Fibroblast of skin of right quadriceps (primary cell): ENCODE data around the gene GPR89B.
"Not testable (repeated sequence)": the region's sequence is repeated elsewhere in the genome, so short reads cannot be mapped to it uniquely, and the experiment has no call there.

Experiments
- DNase-seq: peaks from one replicate; pipeline ENCODE4 v3.0.0-alpha.2; 2013

The GPR89B gene

DNA sequence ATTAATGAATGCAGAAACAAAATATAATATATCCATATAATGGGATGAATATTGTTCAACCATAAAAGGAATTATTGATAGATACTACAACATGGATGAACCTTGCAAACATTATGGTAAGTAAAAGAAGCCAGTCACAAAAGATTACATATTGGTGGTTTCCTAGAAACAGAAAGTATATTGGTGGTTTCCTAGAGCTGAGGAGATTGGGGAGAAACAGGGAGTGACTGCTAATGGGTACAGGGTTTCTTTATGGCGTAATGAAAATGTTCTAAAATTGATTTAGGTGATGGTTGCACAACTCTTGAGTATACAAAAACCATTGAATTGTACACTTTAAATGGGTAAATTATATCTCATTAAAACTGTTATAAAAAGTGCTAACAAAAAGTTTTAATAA, 14.3 kb downstream of the GPR89B start:
- not testable (repeated sequence) for DNase-seq

DNA sequence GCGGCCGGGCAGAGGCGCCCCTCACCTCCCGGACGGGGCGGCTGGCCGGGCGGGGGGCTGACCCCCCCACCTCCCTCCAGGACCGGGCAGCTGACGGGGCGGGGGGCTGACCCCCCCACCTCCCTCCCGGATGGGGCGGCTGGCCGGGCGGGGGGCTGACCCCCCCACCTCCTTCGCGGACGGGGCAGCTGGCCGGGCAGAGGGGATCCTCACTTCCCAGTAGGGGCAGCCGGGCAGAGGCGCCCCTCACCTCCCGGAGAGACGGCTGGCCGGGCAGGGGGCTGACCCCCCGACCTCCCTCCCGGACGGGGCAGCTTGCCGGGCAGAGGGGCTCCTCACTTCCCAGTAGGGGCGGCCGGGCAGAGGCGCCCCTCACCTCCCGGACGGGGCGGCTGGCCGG, 21.3 kb downstream of the GPR89B start:
- DNase-seq, result not testable (repeated sequence)

DNA sequence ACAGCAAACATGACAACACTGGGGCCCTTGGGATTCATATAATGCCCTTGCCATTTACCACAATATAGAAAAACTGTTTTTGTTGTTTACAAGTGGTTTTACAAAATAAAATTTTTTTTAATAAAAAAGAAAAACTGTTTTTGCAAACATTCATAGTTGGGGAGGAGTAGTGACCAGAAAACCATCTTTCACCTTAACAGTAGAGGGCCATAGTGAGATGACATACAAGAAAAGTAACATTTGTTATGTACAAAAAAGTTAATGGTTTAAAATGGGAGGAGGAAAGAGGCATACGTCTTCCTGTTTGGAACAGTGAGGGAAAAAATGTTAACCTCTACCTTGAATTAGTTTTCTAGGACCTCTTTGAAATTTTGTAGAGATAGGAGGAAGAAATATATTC, 30.7 kb downstream of the GPR89B start:
- DNase-seq, result not testable (repeated sequence)

DNA sequence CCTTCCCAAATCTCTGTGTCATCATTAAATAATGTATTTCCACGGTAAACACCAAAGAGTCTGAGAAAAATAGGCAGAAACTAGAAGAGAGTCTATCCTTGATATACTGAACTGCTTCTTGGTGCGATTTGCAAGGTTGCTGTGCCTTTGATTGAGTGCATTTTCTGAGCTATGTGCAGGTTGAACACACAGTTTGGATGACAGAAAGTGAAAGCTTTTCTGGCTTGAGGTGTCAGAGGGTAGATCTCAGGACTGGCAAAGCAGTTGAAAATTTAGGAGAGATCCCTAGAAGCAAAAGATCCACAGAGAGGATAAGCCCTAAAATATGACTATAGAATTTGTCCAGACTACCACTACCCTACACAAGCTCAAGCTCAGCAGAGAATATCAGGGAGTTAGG, 31.5 kb downstream of the GPR89B start:
- not testable (repeated sequence) for DNase-seq

DNA sequence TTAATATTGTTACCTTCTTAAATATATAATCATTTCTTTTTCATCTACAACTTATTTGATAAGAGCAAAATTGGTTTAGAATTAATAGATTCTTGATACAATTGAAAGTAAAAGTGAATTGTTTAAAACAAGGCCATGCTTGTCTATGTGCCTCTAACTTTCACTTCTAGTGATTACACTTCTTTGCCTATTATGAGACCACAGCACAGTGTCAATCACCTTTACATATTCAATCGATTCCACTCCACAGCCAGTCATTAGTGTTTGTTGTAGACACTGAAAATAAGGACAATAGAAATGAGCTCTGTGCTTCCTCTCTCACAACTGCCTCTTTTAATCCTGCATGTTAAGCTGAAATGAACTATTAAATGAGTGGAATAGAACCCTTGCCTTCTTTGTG, 36.4 kb downstream of the GPR89B start:
- not testable (repeated sequence) for DNase-seq

DNA sequence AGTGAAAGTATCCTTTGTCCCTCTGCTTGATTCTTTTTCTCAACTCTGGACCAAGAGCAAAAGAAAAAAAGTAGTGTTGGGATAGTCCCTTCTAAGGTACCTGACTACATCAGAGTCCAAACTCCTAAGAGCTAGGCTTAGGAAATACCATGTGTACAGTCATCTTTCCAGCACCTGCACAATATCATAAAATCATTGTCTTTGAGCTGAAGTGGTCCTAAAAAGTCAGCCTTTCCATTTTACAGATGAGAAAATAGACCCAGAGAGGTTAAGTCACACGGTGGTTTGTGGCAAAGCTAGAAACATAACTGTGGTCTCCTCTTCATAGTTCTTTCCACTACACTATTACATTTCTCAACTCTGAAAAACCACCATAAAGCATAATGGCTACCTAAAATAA, 38.4 kb downstream of the GPR89B start:
- not testable (repeated sequence) for DNase-seq

DNA sequence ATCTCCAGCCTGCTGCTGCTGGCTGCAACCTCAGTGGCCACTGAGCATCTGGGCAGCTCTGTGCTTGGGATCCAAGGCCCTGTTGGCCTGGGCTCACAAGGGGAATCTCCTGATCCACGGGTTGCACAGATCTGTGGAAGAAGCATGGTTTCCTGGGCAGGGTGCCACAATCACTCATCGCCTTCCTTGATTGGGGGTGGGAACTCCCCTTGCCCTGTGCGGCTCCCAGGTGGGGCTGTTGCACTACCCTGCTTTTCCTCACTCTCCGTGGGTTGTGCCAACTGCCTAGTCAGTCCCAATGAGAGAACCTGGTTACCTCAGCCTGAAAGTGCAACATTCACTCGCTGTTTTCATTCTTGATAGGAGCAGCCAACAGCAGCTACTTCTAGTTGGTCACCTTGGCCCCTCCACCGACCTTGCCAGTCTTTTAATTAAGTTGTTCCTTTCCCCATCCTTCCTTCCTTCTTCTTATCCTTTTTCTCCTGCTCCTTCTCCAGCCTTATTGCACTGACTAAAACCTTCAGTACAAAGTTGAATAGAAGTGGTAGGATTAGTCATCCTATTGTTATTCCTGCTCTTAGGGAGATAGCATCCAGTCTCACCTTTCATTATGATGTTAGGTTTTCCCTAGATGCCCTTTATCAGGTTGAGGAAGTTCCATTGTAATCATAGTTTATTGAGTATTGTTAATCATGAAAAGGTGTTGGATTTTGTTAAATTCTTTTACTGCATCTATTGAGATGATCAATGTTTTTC, 50.9 kb downstream of the GPR89B start:
- DNase-seq, result not testable (repeated sequence)

DNA sequence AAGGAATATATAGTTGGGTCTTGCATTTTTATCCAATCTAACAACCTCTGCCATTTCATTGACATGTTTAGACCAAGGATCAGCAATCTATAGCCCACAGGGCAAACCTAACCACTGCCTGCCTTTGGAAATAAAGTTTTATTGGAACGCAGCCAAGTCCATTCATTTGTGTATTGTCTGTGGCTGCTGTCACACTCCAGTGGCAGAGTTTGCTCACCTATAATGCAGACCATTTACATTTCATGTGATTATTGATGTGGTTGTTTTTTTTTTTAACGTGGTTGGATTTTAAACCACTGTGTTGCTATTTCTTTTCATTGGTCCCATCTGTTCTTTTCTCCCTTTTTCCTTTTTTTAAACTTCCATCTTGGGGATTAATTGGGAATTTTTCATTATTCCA, 57.2 kb downstream of the GPR89B start:
- not testable (repeated sequence) for DNase-seq

DNA sequence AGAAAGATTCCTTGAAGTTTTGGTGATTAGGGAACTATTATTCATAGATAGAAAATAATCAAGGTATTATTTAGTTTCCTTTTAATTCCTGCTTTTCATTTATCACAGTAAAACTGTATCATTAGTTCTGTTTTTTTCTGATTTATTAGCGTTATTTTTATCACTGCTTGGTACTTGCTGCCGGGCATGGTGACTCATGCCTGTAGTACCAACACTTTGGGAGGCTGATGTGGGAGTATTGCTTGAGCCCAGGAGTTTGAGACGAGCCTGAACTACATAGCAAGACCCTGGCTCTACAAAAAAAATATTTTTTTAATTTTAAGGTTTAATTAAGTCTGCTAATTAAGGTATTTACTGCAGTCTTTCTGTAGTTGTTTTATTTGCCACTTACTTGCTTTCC, 59.7 kb downstream of the GPR89B start:
- DNase-seq, result not testable (repeated sequence)

DNA sequence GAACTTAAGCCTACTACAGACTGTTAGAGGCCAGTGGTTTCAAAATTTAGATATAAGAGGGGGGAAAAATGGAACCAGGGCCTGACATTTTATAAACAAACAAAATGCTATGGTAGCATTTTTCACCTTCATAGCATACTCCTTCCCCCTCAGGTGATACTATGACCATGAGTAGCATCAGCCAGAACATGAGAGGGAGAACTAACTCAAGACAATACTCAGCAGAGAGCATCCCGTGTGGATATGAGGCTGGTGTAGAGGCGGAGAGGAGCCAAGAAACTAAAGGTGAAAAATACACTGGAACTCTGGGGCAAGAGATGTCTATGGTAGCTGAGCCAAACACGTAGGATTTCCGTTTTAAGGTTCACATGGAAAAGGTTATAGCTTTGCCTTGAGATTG, 64.7 kb downstream of the GPR89B start:
- not testable (repeated sequence) for DNase-seq

DNA sequence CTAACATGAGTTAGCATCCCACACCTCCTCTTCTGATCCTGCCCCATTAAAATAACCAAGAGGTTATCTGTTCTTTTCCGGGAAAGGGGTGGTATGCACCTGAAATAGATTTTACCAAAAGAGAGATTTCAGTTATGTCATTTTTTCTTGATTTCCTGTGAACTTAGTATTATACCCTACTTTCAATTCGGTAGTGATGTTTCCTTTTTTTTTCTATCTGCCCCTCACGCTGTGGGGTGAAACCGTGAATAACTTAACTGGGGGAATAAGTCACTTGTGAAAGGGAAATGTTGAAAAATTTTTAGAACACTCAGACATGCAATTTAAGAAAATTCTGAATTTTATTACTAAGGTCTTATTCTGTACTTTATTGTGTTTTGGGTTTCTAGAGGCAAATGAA, 65.2 kb downstream of the GPR89B start:
- not testable (repeated sequence) for DNase-seq

DNA sequence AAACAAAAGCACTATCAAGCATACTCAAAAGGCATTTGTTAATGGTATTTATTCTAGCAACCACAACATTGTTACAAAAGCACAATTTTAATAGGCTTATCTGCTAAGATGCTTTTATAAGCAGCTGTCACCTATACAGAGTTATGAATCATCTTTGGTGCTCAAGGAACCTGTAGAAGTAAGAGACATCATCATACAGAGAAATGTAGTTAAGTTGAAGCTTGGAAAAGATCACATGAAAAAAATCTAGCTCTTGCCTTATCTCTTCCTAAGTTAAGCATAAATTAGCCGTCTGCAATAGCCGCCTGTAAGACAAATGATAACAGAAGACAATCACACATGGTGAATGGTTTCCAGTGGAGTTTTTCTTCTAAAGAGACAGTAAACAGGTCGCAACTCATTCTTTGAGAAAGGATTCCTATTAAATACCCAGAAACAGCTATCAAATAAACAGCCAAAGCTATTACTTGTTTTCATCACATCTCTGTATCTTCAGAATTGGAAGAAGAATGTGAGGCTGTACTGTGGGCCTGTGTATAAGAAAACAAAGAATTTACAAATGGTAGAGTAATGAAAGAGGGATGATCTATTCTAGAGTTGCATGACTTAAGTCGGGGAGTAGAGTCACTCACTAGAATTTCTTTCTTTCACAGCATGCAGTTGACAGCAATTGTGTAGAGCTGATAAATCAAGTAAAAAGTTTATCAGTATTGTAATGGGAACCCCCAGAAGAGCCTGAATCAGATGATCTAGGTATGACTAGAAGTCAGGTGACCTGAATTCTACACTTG, 65.8 kb downstream of the GPR89B start:
- DNase-seq, result not testable (repeated sequence)

DNA sequence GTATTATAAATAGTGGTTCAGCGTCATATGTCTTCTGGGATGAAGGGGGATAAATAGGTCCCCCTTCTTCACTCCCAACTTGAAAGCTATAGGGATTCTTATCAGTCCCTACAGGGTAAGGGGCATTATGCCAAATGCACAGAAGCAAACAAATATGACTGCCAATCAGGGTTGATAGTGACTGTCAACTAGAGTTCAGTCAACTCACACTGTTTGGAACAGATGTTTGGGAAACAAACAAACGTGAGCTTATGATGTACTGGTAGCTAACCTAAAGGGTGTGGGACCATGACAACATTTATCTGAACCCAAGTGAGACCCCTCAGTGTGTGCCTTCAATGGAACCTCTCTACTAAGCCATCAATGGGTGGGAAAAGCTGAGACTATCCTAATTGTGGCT, 67.9 kb downstream of the GPR89B start:
- not testable (repeated sequence) for DNase-seq

DNA sequence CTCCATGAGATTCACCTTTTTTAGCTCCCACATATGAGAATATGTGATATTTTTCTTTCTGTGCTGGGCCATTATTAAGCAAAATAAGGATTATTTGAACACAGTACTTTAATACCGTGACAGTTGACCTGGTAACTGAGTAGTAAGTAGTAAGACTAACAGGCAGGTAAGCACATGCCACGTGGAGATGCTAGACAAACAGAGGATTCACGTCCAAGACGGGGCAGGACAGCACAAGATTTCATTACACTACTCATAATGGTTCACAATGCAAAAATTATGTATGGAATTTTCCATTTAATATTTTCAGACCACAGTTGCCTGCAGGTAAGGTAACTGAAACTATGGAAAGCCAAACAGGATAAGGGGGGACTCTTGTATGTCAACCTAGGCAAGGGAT, 79.5 kb downstream of the GPR89B start:
- not testable (repeated sequence) for DNase-seq

DNA sequence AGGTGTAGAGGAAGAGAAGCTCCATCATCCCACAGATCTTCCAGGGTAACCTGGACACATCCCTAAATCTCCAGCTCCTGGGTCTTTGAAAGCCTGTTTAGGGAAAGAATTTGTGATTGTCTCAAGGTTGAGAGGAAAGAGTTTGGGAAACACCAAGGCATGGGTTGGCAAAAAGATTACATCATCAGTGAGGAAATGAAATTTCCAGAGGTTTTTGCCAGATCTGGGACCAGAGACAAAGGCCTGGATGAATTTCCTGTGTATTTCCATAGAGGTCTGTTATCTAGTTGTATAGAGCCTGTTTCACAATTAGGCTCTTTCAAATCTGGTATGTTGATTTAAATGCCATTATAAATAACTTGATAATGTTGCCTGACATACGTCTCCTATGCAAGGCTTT, 82.3 kb downstream of the GPR89B start:
- no peak for DNase-seq

DNA sequence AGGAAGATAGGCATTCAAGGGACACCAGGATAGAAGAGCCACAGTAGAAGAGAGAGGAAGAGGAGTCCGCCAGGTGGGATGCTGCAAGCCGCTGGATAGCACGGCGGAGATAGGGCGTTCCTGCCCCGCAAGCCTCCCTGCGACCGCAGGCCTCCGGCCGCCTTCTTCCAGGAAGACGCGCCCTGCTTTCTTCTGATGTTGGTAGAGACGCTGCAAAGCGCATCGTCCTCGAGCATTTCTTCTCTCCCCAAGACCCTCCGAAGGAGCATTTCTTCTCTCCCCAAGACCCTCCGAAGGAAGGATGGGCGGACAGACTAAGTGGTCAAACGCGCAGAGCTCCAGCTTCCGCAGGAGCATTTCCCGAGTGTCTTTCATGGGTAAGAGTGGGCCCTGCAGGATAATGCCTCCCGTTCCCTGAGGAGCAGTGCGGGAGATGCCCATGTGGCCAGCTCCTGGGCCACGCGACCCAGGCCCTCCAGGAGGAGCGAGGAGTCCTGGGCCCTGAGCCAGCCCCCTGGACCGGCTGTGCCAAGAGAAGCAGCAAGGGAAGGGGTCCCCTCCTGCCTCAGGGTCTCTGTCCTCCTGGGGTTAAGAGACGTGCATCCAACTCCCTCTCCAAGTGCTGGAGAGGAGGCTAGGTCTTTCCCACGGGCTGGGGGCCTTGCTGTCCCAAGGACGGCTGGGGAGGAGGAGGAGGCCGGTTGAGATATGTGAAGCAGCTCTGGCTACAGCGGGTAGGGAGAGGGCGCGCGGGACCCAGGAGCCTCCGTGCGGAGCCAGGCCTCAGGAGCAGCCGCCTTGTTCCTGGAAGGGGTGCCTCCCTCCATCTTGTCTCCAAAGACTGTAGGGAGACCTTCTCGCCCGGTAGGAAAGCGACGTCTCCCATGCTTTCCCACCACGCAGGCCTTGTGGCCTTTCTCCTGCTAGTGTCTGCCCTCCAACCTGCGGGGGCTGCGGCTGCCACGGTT, 85.2 kb downstream of the GPR89B start:
- DNase-seq, result not testable (repeated sequence)

DNA sequence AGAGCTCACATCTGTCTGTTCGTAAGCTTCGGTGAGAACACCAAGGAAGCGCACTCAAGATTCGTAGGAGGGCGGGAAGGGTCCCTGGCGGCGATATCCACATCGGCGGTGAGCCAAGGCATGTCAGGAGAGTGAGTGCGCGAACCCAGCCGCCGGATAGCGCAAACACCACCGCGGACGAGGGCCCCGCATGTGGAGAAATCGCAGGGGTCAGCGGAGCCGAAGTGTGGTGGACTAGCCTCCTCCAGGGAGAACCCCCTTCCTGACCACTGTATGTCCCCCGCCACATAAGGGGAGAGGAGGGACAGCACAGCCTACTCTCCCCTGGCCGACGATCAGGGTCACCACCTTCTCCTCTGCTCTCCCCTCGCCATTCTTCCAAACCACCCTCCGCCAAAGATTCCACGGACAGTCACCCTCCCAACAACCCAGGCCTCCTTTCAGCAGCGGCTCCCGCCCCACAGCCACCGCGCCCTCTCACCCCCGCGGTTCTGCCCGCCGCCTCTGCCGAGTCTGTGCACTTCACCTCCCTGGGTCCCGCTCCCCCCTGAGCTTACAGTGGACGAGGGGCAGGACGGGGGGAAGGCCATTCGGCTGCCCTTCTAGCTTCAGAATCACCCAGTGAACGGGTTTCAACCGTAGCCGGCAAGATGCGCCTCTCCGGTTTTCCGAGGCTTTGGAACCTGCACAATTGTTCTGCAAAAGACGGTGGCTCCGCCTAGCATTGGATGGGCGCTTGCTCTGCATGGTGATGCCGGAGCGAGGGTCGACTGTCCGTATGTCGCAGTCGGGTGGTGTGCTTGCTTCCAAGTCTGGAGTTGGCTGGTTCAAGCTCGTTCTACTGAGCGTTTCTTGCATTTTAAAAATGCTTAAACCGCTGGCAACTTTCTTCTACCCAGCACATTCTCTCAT, 86.3 kb downstream of the GPR89B start:
- DNase-seq, result not testable (repeated sequence)

DNA sequence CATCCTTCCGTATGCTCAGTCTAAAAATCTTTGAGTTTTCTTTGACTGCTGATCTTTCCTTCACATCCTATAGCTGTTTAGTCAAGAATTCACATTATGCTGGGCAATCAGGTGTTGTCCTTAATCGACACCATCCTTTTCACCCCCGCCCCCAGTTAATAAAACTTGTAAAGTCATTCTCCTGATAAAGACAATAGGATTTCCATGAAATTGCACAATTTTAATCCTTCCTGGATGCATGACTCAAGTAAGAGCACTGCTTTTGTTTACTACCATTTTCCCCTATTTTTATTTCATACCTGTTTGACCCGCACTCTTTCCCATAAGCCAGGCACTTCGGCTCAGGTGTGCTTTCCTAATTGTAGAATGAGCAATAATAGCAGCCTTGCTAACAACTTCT, 96.7 kb downstream of the GPR89B start:
- not testable (repeated sequence) for DNase-seq

DNA sequence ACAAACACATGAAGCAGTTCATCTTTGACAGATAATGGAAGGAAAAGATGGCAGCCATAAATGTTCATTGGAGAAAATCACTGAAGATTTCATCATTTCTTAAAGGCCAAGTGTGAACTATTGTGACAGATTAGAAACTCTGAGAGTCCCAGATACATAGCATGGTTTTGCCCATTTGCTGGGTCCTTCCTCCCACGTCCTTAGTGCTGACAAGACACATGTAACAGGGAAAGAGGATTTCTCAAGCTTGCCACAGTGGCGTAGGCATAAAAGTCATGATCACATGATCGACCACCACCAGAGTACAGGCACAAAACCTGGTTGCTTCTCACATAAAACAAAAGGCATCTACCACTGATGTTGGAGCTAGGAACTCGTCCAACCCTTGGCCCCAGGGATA, 98.8 kb downstream of the GPR89B start:
- not testable (repeated sequence) for DNase-seq

DNA sequence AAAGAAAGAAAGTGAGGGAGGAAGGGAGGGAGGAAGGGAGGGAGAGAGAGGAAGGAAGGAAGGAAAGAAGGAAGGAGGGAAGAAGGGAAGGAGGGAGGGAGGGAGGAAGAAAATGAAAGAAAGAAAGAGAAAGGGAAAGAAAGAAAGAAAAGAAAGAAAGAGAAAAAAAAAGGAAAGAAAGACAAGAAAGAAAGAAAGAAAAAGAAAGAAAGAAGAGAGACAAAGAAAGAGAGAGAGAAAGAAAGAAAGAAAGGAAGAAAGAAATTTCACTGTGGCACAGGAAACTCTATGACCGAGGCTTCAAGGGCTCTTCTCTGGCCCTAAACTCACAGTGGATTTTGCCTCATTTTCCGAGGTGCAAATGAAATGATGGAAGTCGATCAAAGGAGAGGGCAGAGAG, 104.0 kb downstream of the GPR89B start:
- DNase-seq, result not testable (repeated sequence)

DNA sequence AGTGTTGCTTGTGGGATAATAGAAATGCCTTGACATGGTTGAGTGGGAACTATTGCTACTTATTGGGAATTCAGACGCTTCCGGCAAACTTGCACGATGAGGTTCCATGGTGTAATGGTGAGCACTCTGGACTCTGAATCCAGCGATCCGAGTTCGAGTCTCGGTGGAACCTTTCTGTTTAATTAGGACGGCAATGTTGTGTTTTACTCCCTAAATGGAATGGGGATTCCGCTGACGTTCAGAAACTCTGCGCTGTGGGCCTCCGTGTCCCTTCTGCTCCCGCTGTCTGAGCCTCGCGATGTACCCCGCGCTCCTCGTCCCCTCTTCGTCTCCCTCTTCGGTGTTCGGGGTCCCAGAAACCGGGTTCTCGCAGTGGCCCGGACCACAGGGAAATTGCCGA, 104.5 kb downstream of the GPR89B start:
- not testable (repeated sequence) for DNase-seq

DNA sequence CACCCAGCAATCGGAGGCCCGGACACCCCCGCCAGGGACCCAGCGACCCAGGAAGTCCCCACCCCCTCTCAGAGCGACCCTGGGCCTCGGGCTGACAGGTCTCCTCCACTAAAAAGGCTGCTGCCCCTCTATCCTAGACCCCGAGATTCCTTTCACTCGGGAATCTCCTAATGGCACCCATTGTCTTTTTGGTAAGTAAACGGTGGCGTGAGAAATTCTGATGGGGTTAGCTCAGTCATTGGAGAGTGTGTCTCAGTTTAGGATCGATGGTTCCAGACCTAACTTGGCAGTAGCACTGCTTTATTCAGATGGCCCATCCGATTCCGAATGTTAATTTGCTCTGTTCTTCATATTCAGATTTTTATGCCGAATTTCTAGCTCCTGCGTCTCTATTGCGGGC, 104.9 kb downstream of the GPR89B start:
- not testable (repeated sequence) for DNase-seq
